ENCODE results near the gene OR10H3. TPM values are rescaled to one million over a fixed set of nuclear protein-coding genes. Genes with fewer than 3 reads are reported as not detected.

Gene OR10H3
- total and polyA plus RNA-seq, 2 experiments from 2014 or later: not detected

DNA sequence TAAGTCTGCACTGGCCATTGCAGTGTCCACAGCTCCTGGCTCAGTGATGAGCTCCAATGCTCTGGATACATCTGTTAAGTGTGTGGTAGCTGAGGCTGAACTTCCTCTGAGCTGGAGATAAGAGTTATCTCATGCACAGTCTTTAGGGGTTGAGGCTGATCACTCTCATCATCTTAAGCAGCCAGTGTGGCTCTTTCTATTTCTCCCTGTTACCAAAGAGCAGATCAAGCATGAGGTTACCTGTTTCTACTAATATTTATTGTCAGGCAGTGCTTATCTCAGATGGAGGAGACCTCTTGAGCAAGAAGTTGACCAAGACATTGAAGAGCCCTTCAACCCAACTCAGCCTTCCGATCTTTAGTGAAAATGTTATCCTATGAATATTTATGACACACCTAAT lies 16.5 kb upstream of the OR10H3 start:
- H3K79me2 ChIP-seq (replicated peaks; ENCODE audit: insufficient read depth): no peaks in the 10 kb centered on the region
- no peak overlapping the region for H3K4me3 Mint-ChIP-seq
- no peak overlapping the region for H3K4me2 ChIP-seq
- TF ChIP-seq NANOG (IDR thresholded peaks at IDR 0.05; ENCODE audit: borderline replicate concordance) (no peak), CTCF (conservative IDR thresholded peaks at IDR 0.05; ENCODE audit: low read depth in 2 of 2) (no peak), ZNF114 (CRISPR knock-in tag; IDR thresholded peaks at IDR 0.05) (no peak), JUNB (IDR thresholded peaks at IDR 0.05; ENCODE audit: unreplicated experiment) (no peak), STAT1 (IDR thresholded peaks at IDR 0.05; ENCODE audit: unreplicated experiment) (no peak), ZNF331 (CRISPR knock-in tag; IDR thresholded peaks at IDR 0.05; ENCODE audit: low read depth) (no peak), EZH2 (IDR thresholded peaks at IDR 0.05; ENCODE audit: low read depth, unreplicated experiment) (no peak), CREB1 (CRISPR knock-in tag; IDR thresholded peaks at IDR 0.05; ENCODE audit: low read depth) (no peak), EZH2phosphoT487 (IDR thresholded peaks at IDR 0.05; ENCODE audit: unreplicated experiment) (no peak), ZNF462 (CRISPR knock-in tag; IDR thresholded peaks at IDR 0.05) (no peak), POLR2AphosphoS5 (IDR thresholded peaks at IDR 0.05; ENCODE audit: low read depth) (no peak)
- TF ChIP-seq, protein P1, sequence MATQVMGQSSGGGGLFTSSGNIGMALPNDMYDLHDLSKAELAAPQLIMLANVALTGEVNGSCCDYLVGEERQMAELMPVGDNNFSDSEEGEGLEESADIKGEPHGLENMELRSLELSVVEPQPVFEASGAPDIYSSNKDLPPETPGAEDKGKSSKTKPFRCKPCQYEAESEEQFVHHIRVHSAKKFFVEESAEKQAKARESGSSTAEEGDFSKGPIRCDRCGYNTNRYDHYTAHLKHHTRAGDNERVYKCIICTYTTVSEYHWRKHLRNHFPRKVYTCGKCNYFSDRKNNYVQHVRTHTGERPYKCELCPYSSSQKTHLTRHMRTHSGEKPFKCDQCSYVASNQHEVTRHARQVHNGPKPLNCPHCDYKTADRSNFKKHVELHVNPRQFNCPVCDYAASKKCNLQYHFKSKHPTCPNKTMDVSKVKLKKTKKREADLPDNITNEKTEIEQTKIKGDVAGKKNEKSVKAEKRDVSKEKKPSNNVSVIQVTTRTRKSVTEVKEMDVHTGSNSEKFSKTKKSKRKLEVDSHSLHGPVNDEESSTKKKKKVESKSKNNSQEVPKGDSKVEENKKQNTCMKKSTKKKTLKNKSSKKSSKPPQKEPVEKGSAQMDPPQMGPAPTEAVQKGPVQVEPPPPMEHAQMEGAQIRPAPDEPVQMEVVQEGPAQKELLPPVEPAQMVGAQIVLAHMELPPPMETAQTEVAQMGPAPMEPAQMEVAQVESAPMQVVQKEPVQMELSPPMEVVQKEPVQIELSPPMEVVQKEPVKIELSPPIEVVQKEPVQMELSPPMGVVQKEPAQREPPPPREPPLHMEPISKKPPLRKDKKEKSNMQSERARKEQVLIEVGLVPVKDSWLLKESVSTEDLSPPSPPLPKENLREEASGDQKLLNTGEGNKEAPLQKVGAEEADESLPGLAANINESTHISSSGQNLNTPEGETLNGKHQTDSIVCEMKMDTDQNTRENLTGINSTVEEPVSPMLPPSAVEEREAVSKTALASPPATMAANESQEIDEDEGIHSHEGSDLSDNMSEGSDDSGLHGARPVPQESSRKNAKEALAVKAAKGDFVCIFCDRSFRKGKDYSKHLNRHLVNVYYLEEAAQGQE (IDR thresholded peaks at IDR 0.05; ENCODE audit: unreplicated experiment): no peak
- TF ChIP-seq, protein P2, sequence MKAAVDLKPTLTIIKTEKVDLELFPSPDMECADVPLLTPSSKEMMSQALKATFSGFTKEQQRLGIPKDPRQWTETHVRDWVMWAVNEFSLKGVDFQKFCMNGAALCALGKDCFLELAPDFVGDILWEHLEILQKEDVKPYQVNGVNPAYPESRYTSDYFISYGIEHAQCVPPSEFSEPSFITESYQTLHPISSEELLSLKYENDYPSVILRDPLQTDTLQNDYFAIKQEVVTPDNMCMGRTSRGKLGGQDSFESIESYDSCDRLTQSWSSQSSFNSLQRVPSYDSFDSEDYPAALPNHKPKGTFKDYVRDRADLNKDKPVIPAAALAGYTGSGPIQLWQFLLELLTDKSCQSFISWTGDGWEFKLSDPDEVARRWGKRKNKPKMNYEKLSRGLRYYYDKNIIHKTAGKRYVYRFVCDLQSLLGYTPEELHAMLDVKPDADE (IDR thresholded peaks at IDR 0.05): no peak
- ATAC-seq (no peak), DNase-seq (ENCODE audit: low spot score) (no peak)
- no peaks in the 10 kb centered on the region for H3K9me2 ChIP-seq (ENCODE audit: insufficient read depth)
- H3K36me3 Mint-ChIP-seq (ENCODE audit: low read depth): peaks cover 32% of the 10 kb centered on the region
- H3K4me1 Mint-ChIP-seq: no peaks in the 10 kb centered on the region
- H4K20me1 ChIP-seq (replicated peaks; ENCODE audit: insufficient read depth): no peaks in the 10 kb centered on the region
- peaks cover 98% of the 10 kb centered on the region for H3K9me3 Mint-ChIP-seq
- no peaks in the 10 kb centered on the region for H3K4me1 ChIP-seq (ENCODE audit: insufficient read depth)
- no peak overlapping the region for H2AFZ ChIP-seq
- H3K27ac ChIP-seq (ENCODE audit: low read depth): no peak overlapping the region
- no peaks in the 10 kb centered on the region for H3F3A ChIP-seq (replicated peaks; ENCODE audit: low read depth)
- peaks cover 6% of the 10 kb centered on the region; the same call in 1 of the 2 replicates for H3K36me3 ChIP-seq (ENCODE audit: insufficient read depth)
- H3K4me3 ChIP-seq: no peak overlapping the region
- no peak overlapping the region for H3K27ac Mint-ChIP-seq
- H3K27me3 Mint-ChIP-seq (ENCODE audit: insufficient read depth, low read depth, poor library complexity): peaks cover 6% of the 10 kb centered on the region
- no peaks in the 10 kb centered on the region for H3K27me3 ChIP-seq (ENCODE audit: insufficient read depth)

Measured in GM23338 (cell line).